ENCODE data around the gene CUL9.

- no peak for TF ChIP-seq CTCF (IDR thresholded peaks at IDR 0.05)
- no peak for TF ChIP-seq POLR2AphosphoS5 (IDR thresholded peaks at IDR 0.05)
- TF ChIP-seq POLR2A (IDR thresholded peaks at IDR 0.05), result no peak
Measured at GRCh38 chr6:43163899-43164298, 18.1 kb upstream of the CUL9 start.
